Muscle of leg (tissue), 11 donors: ENCODE results near the gene POLR2L. TPM values are rescaled to one million over a fixed set of nuclear protein-coding genes. Genes with fewer than 3 reads are reported as not detected.

ENCODE experiments used
- DNase-seq: peaks from one replicate; pipeline ENCODE4 v3.0.0; 2013
- H3K27ac ChIP-seq: one replicate; pipeline ENCODE4 v1.5.1; 2013; ENCODE audit warnings: mild to moderate bottlenecking, low read length, control low read depth
- H3K27me3 ChIP-seq: one replicate; pipeline ENCODE4 v1.6.1; 2013; ENCODE audit warnings: low read length; ENCODE audit not compliant: control insufficient read depth, insufficient read depth
- H3K36me3 ChIP-seq: one replicate; pipeline ENCODE4 v1.6.1; 2013; ENCODE audit warnings: low read length; ENCODE audit not compliant: control insufficient read depth, insufficient read depth
- H3K4me1 ChIP-seq: one replicate; pipeline ENCODE4 v1.6.1; 2013; ENCODE audit warnings: low read length; ENCODE audit not compliant: control insufficient read depth, insufficient read depth
- H3K4me3 ChIP-seq: one replicate; pipeline ENCODE4 v1.5.1; 2013; ENCODE audit warnings: low read length, control low read depth
- H3K9me3 ChIP-seq: replicated peaks from 2 replicates; pipeline ENCODE4 v1.6.1; 2013; ENCODE audit warnings: low read depth, low read length; ENCODE audit not compliant: control insufficient read depth
- WGBS: methylation state at CpG from one replicate; pipeline ENCODE4 v1.1.5; 2013; ENCODE audit warnings: missing lambda C conversion rate; ENCODE audit not compliant: insufficient coverage; 5-methylcytosine and 5-hydroxymethylcytosine counted together
- polyA plus RNA-seq, 8 donors: library from polyadenylated mRNA; unstranded; fragments of 120-200 nt; gene quantifications; one replicate each; pipeline versions ENCODE4 v1.2.1 to v1.2.3, GENCODE V29; 2013; ENCODE audit warnings: inconsistent platforms in 1 of 8, low replicate concordance in 1 of 8; ENCODE audit not compliant: insufficient read length in 8 of 8, insufficient read depth in 1 of 8
- total RNA-seq: library from RNA; stranded (reverse); fragments of 120-200 nt; gene quantifications from one replicate; pipeline ENCODE4 v1.2.4, GENCODE V29; 2013

POLR2L gene
- total and polyA plus RNA-seq, 9 donors: 97.7 to 147 (median 120) TPM

- DNase-seq: no peak
- Histone ChIP-seq H3K27me3 (no peaks in the 10 kb centered on the region), H3K4me3 (no peak overlapping the region), H3K4me1 (peaks cover 23% of the 10 kb centered on the region), H3K27ac (no peak overlapping the region), H3K9me3 (no peaks in the 10 kb centered on the region), H3K36me3 (peaks cover 51% of the 10 kb centered on the region)
- WGBS: 94% methylated on average over 6 of the region's 8 CpGs
These were observed 28.1 kb upstream of the POLR2L start for GRCh38 chr11:870418-870817.

GRCh38 chr11:870127-870413, 27.7 kb upstream of the POLR2L start:
- DNase-seq: no peak
- H3K4me3 ChIP-seq: no peak overlapping the region
- no peaks in the 10 kb centered on the region for H3K27me3 ChIP-seq
- H3K4me1 ChIP-seq: peaks cover 22% of the 10 kb centered on the region
- 34% methylated on average over 8 of the region's 8 CpGs for WGBS
- H3K27ac ChIP-seq: no peak overlapping the region
- H3K9me3 ChIP-seq: no peaks in the 10 kb centered on the region
- H3K36me3 ChIP-seq: peaks cover 53% of the 10 kb centered on the region

DNA sequence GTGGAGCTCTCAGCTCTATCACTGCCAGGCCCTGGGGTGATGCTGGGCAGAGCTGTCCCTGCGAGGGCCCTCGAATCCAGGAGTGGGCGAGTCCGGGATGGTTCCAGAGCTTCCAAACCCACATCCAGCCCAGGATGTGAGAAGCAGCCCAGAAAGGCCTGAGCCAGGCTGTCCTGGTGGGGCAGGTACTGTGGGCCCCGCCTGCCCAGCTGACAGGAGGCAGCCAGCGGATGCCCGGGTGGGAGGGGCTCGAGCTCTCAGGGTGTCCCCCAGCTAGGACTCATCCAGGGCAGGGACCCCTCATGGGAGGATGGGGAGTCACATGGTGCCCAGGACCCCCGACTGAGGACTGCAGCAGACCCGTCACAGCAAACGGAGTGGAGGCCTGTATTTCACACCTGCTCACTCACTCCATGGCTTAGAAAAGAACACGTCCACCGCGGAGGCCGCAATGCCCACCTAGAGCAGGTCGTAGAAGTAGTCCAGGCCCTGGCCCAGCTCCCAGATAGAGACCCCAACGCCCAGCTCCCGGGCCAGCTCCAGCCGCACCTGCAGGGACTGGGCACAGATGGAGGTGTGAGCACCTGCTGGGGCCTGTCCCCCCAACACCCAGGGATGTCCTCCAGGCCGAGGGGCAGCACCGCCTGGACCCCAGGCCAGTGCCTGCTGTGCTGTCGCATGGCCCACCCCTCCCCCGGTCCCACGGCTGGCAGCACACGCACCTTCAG, 27.2 kb upstream of the POLR2L start:
- no peak for DNase-seq
- H3K4me1 ChIP-seq: peaks cover 17% of the 10 kb centered on the region
- H3K36me3 ChIP-seq: peaks cover 48% of the 10 kb centered on the region
- 81% methylated on average over 22 of the region's 25 CpGs for WGBS
- H3K9me3 ChIP-seq: no peaks in the 10 kb centered on the region
- no peak overlapping the region for H3K27ac ChIP-seq
- H3K27me3 ChIP-seq: no peaks in the 10 kb centered on the region
- H3K4me3 ChIP-seq: no peak overlapping the region

DNA sequence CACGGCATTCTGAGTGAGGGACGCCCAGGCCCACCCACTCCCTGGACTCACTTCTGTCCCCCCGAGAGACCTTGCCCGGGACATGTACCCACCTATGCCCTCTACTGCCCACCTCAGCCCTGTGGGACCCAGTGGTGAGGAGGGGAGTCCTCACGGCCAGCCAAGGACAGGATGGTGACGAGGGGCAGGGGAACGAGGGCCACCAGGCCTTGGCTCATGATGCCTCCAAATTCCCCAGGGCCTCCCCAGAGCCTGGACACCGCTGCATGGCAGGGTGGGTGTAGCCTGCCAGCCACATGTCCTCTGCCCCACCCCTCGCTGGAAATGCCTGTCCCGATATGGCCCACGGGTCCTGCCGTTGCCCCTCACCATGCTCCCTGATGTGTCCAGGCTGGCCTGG, 26.5 kb upstream of the POLR2L start:
- no peak overlapping the region for H3K27ac ChIP-seq
- H3K4me1 ChIP-seq: peaks cover 11% of the 10 kb centered on the region
- no peak for DNase-seq
- H3K27me3 ChIP-seq: no peaks in the 10 kb centered on the region
- WGBS: 71% methylated on average over 8 of the region's 12 CpGs
- H3K9me3 ChIP-seq: no peaks in the 10 kb centered on the region
- H3K36me3 ChIP-seq: peaks cover 46% of the 10 kb centered on the region
- no peak overlapping the region for H3K4me3 ChIP-seq

DNA sequence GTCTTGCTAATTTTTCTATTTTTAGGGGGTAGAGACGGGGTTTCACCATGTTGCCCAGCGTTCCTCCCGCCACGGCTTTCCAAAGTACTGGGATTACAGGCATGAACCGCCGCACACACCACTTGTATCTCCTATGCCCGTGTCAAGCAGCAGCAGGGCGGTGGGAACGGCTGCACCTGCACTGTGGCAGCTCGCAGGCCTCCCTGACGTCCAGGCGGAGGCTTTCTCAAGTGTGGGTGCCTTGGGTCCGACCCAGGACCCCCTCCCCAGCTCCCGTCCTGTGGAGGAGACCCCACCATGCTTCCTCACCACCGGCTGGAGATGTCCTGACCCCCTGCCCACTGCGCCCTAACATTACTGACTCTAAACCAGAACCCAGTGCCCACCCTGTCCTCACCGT, 26.1 kb upstream of the POLR2L start:
- no peaks in the 10 kb centered on the region for H3K27me3 ChIP-seq
- peaks cover 48% of the 10 kb centered on the region for H3K36me3 ChIP-seq
- WGBS: 90% methylated on average over 16 of the region's 17 CpGs
- no peaks in the 10 kb centered on the region for H3K9me3 ChIP-seq
- no peak overlapping the region for H3K27ac ChIP-seq
- no peak for DNase-seq
- no peak overlapping the region for H3K4me3 ChIP-seq
- peaks cover 7% of the 10 kb centered on the region for H3K4me1 ChIP-seq

- WGBS: 79% methylated on average over 3 of the region's 8 CpGs
- peak; percentile 12 for DNase-seq
- Histone ChIP-seq H3K4me1 (peaks cover 4% of the 10 kb centered on the region), H3K27ac (no peak overlapping the region), H3K4me3 (no peak overlapping the region), H3K27me3 (no peaks in the 10 kb centered on the region), H3K9me3 (no peaks in the 10 kb centered on the region), H3K36me3 (peaks cover 46% of the 10 kb centered on the region)
These were observed 25.6 kb upstream of the POLR2L start for GRCh38 chr11:867856-868358.

GRCh38 chr11:866481-866880, 24.2 kb upstream of the POLR2L start:
- H3K9me3 ChIP-seq: no peaks in the 10 kb centered on the region
- no peaks in the 10 kb centered on the region for H3K27me3 ChIP-seq
- peaks cover 46% of the 10 kb centered on the region for H3K36me3 ChIP-seq
- 54% methylated on average over 2 of the region's 14 CpGs for WGBS
- no peak for DNase-seq
- H3K4me1 ChIP-seq: peaks cover 15% of the 10 kb centered on the region
- H3K4me3 ChIP-seq: no peak overlapping the region
- no peak overlapping the region for H3K27ac ChIP-seq

DNA sequence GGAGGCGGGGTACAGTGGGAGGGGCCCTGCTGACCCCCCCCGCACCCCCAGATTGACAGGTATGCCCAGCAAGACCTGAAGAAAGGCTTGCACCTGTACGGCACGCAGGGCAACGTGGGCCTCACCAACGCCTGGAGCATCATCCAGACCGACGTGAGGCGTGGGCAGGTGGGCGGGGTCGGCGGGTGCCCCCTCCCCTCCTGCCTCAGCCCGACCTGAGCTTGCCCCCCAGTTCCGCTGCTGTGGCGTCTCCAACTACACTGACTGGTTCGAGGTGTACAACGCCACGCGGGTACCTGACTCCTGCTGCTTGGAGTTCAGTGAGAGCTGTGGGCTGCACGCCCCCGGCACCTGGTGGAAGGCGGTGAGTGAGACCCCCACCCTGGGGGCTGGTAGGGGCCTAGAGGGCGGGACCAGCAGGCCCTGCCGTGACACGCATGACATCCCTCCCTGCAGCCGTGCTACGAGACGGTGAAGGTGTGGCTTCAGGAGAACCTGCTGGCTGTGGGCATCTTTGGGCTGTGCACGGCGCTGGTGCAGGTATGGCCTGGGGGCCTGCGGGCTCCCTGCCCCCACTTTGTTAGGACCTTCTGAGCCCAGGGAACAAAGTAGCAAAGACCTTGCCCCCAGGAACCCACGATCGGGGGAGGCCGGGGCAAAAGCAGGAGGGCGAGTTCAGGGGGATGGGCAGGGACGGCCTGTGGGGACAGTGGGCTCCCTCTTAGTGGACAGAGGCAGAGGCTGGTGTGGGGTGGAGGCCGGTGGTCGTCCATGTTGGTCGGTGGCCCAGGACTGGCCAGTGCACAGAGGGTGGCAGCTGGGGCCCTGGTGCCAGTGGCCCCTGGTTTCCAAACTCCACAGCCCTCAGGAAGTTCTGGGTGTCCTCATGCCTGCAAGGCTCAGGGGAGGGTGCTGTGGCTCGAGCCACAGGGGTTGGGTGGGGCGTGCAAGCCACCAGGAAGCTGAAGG, 23.4 kb upstream of the POLR2L start:
- Histone ChIP-seq H3K9me3 (no peaks in the 10 kb centered on the region), H3K4me1 (peaks cover 15% of the 10 kb centered on the region), H3K27ac (no peak overlapping the region), H3K27me3 (no peaks in the 10 kb centered on the region), H3K4me3 (no peak overlapping the region), H3K36me3 (peaks cover 46% of the 10 kb centered on the region)
- DNase-seq: no peak
- 71% methylated on average over 35 of the region's 41 CpGs for WGBS

GRCh38 chr11:864898-865297, 22.6 kb upstream of the POLR2L start:
- no peak overlapping the region for H3K27ac ChIP-seq

More at GRCh38 chr11:864898-865297, 22.6 kb upstream of the POLR2L start:
- H3K9me3 ChIP-seq: no peaks in the 10 kb centered on the region
- no peaks in the 10 kb centered on the region for H3K27me3 ChIP-seq
- 67% methylated on average over 8 of the region's 11 CpGs for WGBS
- peaks cover 43% of the 10 kb centered on the region for H3K36me3 ChIP-seq
- H3K4me1 ChIP-seq: peaks cover 23% of the 10 kb centered on the region
- DNase-seq: no peak
- H3K4me3 ChIP-seq: no peak overlapping the region
